ENCODE results near the gene EFNB1.

DNA sequence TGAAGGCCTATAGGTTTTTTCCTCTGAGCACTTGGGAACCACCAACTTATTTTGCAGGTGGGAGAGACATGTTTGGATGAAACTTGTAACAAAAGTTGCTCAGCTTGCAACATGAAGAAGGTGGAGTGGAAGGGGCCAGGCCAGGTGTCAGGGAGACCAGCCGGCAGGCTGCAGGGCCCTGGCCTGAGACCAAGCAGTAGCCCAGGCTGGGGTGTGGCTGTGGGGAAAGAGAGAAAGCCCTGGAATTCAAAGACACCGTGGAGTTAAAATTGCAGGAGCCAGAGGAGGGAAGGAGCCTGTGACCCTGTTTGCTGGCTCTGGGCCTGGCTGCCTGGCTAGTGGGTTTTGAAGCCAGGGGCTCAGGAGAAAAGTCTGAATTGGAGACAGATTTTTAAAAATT lies 43.4 kb downstream of the EFNB1 start:
- TF ChIP-seq, protein P1, sequence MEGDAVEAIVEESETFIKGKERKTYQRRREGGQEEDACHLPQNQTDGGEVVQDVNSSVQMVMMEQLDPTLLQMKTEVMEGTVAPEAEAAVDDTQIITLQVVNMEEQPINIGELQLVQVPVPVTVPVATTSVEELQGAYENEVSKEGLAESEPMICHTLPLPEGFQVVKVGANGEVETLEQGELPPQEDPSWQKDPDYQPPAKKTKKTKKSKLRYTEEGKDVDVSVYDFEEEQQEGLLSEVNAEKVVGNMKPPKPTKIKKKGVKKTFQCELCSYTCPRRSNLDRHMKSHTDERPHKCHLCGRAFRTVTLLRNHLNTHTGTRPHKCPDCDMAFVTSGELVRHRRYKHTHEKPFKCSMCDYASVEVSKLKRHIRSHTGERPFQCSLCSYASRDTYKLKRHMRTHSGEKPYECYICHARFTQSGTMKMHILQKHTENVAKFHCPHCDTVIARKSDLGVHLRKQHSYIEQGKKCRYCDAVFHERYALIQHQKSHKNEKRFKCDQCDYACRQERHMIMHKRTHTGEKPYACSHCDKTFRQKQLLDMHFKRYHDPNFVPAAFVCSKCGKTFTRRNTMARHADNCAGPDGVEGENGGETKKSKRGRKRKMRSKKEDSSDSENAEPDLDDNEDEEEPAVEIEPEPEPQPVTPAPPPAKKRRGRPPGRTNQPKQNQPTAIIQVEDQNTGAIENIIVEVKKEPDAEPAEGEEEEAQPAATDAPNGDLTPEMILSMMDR (IDR thresholded peaks at IDR 0.05; ENCODE audit: control extremely low read depth in 1 of 3, insufficient read depth in 1 of 3, low read depth in 1 of 3, low read length in 3 of 3), result no peak
- TF ChIP-seq POLR2AphosphoS5 (IDR thresholded peaks at IDR 0.05; ENCODE audit: low read depth, low read length), result no peak
- TF ChIP-seq BACH1 (IDR thresholded peaks at IDR 0.05; ENCODE audit: low read length), result no peak
- TF ChIP-seq, protein P2, sequence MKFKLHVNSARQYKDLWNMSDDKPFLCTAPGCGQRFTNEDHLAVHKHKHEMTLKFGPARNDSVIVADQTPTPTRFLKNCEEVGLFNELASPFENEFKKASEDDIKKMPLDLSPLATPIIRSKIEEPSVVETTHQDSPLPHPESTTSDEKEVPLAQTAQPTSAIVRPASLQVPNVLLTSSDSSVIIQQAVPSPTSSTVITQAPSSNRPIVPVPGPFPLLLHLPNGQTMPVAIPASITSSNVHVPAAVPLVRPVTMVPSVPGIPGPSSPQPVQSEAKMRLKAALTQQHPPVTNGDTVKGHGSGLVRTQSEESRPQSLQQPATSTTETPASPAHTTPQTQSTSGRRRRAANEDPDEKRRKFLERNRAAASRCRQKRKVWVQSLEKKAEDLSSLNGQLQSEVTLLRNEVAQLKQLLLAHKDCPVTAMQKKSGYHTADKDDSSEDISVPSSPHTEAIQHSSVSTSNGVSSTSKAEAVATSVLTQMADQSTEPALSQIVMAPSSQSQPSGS (IDR thresholded peaks at IDR 0.05; ENCODE audit: low read length), result no peak
- TF ChIP-seq CBX5 (IDR thresholded peaks at IDR 0.05; ENCODE audit: low read depth, low read length), result no peak
- no peak for TF ChIP-seq RBBP5 (IDR thresholded peaks at IDR 0.05; ENCODE audit: borderline replicate concordance, low read depth, low read length)
- no peak for TF ChIP-seq EP300 (IDR thresholded peaks at IDR 0.05; ENCODE audit: borderline replicate concordance in 1 of 2, low read depth in 2 of 2, low read length in 2 of 2)
- TF ChIP-seq BRCA1 (IDR thresholded peaks at IDR 0.05; ENCODE audit: low read depth, low read length), result no peak
- TF ChIP-seq POLR2A (IDR thresholded peaks at IDR 0.05; ENCODE audit: control extremely low read depth in 1 of 2, low read depth in 2 of 2, low read length in 2 of 2), result no peak
- TF ChIP-seq SAP30 (IDR thresholded peaks at IDR 0.05; ENCODE audit: insufficient read depth, insufficient replicate concordance, low read length), result no peak
- no peak for TF ChIP-seq EGR1 (IDR thresholded peaks at IDR 0.05; ENCODE audit: borderline replicate concordance, low read depth, low read length)
